GM23338 (cell line): ENCODE results near the gene ALMS1. TPM values are rescaled to one million over a fixed set of nuclear protein-coding genes. Genes with fewer than 3 reads are reported as not detected.

Experiments used
- ATAC-seq: fragments of 200-7000 bp; cut with Tn5 transposase; 3 replicates; pipeline ENCODE4 v1.9.1; 2020
- DNase-seq: peaks from one replicate; pipeline ENCODE4 v3.0.0-alpha.2; 2015; ENCODE audit warnings: low spot score
- H2AFZ ChIP-seq: fragments of 200-600 bp; sonication (generic); 2 replicates; pipeline ENCODE4 v1.8.0; 2016; ENCODE audit warnings: antibody characterized with exemption, mild to moderate bottlenecking, moderate library complexity
- H3F3A ChIP-seq: fragments of 200-600 bp; sonication (generic); replicated peaks from 2 replicates; pipeline ENCODE4 v1.8.0; 2017; ENCODE audit warnings: antibody characterized with exemption, mixed run types, low read depth
- H3K27ac ChIP-seq: fragments of 200-600 bp; sonication (generic); 2 replicates; pipeline ENCODE4 v1.6.1; 2016; ENCODE audit warnings: low read depth
- H3K27me3 ChIP-seq: fragments of 200-600 bp; sonication (generic); 2 replicates; pipeline ENCODE4 v1.8.0; 2016; ENCODE audit warnings: mild to moderate bottlenecking, mixed run types, moderate library complexity; ENCODE audit not compliant: insufficient read depth
- H3K36me3 ChIP-seq: fragments of 200-600 bp; sonication (generic); 2 replicates; pipeline ENCODE4 v1.8.0; 2016; ENCODE audit warnings: mild to moderate bottlenecking; ENCODE audit not compliant: insufficient read depth
- H3K4me1 ChIP-seq: fragments of 200-600 bp; sonication (generic); 2 replicates; pipeline ENCODE4 v1.8.0; 2016; ENCODE audit warnings: mild to moderate bottlenecking, moderate library complexity; ENCODE audit not compliant: insufficient read depth
- H3K4me2 ChIP-seq: fragments of 200-600 bp; sonication (generic); 2 replicates; pipeline ENCODE4 v1.7.1; 2017; ENCODE audit warnings: mixed run types
- H3K4me3 ChIP-seq: fragments of 200-600 bp; sonication (generic); 2 replicates; pipeline ENCODE4 v1.6.1; 2016; ENCODE audit warnings: mixed run types
- H3K79me2 ChIP-seq: fragments of 200-600 bp; sonication (generic); replicated peaks from 2 replicates; pipeline ENCODE4 v1.8.0; 2017; ENCODE audit warnings: mild to moderate bottlenecking; ENCODE audit not compliant: insufficient read depth
- H3K9me2 ChIP-seq: fragments of 200-600 bp; sonication (generic); 2 replicates; pipeline ENCODE4 v1.8.0; 2017; ENCODE audit not compliant: insufficient read depth
- H4K20me1 ChIP-seq: fragments of 200-600 bp; sonication (generic); replicated peaks from 2 replicates; pipeline ENCODE4 v1.8.0; 2017; ENCODE audit warnings: mild to moderate bottlenecking; ENCODE audit not compliant: insufficient read depth
- H3K27ac Mint-ChIP-seq: 2 replicates; pipeline ENCODE4 v1.8.0; 2020; ENCODE audit warnings: inconsistent platforms, mild to moderate bottlenecking, moderate library complexity, mixed read lengths
- H3K27me3 Mint-ChIP-seq: 3 replicates; pipeline ENCODE4 v1.8.0; 2022; ENCODE audit warnings: low read depth, mild to moderate bottlenecking, moderate library complexity, mixed read lengths, inconsistent platforms; ENCODE audit not compliant: insufficient read depth, poor library complexity
- H3K36me3 Mint-ChIP-seq: 3 replicates; pipeline ENCODE4 v1.8.0; 2021; ENCODE audit warnings: low read depth, mild to moderate bottlenecking, inconsistent platforms, moderate library complexity, mixed read lengths
- H3K4me1 Mint-ChIP-seq: 3 replicates; pipeline ENCODE4 v1.8.0; 2020; ENCODE audit warnings: mild to moderate bottlenecking, inconsistent platforms, mixed read lengths
- H3K4me3 Mint-ChIP-seq: 3 replicates; pipeline ENCODE4 v1.8.0; 2021; ENCODE audit warnings: moderate library complexity, mild to moderate bottlenecking, inconsistent platforms, mixed read lengths
- H3K9me3 Mint-ChIP-seq: 3 replicates; pipeline ENCODE4 v1.8.0; 2020; ENCODE audit warnings: moderate library complexity, mild to moderate bottlenecking, inconsistent platforms, mixed read lengths
- CREB1 ChIP-seq: fragments of 250-450 bp; sonication (Bioruptor Pico); IDR thresholded peaks from 2 replicates; pipeline ENCODE4 v1.5.0; 2020; ENCODE audit warnings: low read depth, mild to moderate bottlenecking, moderate library complexity
- ETS1 ChIP-seq: IDR thresholded peaks from 2 replicates; pipeline ENCODE4 v1.6.1; 2016; ENCODE audit warnings: antibody characterized with exemption
- EZH2 ChIP-seq: fragments of 200-600 bp; sonication (generic); IDR thresholded peaks from one replicate; pipeline ENCODE4 v1.8.0; 2017; ENCODE audit warnings: antibody characterized with exemption, mild to moderate bottlenecking, low read depth; ENCODE audit not compliant: unreplicated experiment
- EZH2phosphoT487 ChIP-seq: fragments of 200-600 bp; sonication (generic); IDR thresholded peaks from one replicate; pipeline ENCODE4 v1.8.1; 2018; ENCODE audit warnings: antibody characterized with exemption; ENCODE audit not compliant: unreplicated experiment
- JUNB ChIP-seq: IDR thresholded peaks from one replicate; pipeline ENCODE4 v1.6.1; 2016; ENCODE audit warnings: antibody characterized with exemption; ENCODE audit not compliant: unreplicated experiment
- NANOG ChIP-seq: IDR thresholded peaks from 2 replicates; pipeline ENCODE4 v1.6.1; 2016; ENCODE audit warnings: antibody characterized with exemption, borderline replicate concordance
- REST ChIP-seq: IDR thresholded peaks from one replicate; pipeline ENCODE4 v1.6.1; 2018; ENCODE audit warnings: antibody characterized with exemption; ENCODE audit not compliant: unreplicated experiment
- STAT1 ChIP-seq: IDR thresholded peaks from one replicate; pipeline ENCODE4 v1.6.1; 2016; ENCODE audit warnings: antibody characterized with exemption; ENCODE audit not compliant: unreplicated experiment
- ZNF114 ChIP-seq: fragments of 250-450 bp; sonication (Bioruptor Pico); IDR thresholded peaks from 2 replicates; pipeline ENCODE4 v1.5.0; 2020; ENCODE audit warnings: mild to moderate bottlenecking, moderate library complexity
- ZNF331 ChIP-seq: fragments of 250-450 bp; sonication (Bioruptor Pico); IDR thresholded peaks from 2 replicates; pipeline ENCODE4 v1.5.0; 2020; ENCODE audit warnings: low read depth, mild to moderate bottlenecking, moderate library complexity
- ZNF462 ChIP-seq: fragments of 250-450 bp; sonication (Bioruptor Pico); IDR thresholded peaks from 2 replicates; pipeline ENCODE4 v1.5.0; 2020; ENCODE audit warnings: mild to moderate bottlenecking, moderate library complexity
- polyA plus RNA-seq: library from polyadenylated mRNA; unstranded; fragments of >200 nt; fragmentation: Nextera tagmentation; extraction: Ambion mirVana; gene quantifications from 2 replicates; pipeline ENCODE4 v1.2.1, GENCODE V29; 2016
- total RNA-seq: library from RNA; depleted of rRNA; stranded (reverse); fragments of >200 nt; shearing (Covaris generic); gene quantifications from 2 replicates; pipeline ENCODE4 v1.2.3, GENCODE V29; 2014

Gene ALMS1
- total and polyA plus RNA-seq, 2 experiments from 2014 or later = 38.8 to 65.7 TPM

- H3K79me2 ChIP-seq = no peaks in the 10 kb centered on the region
- DNase-seq (no peak), ATAC-seq (no peak)
- no peaks in the 10 kb centered on the region for H3K36me3 ChIP-seq
- H3F3A ChIP-seq = no peaks in the 10 kb centered on the region
- no peaks in the 10 kb centered on the region for H3K27me3 ChIP-seq
- no peaks in the 10 kb centered on the region for H4K20me1 ChIP-seq
- H3K4me1 ChIP-seq = no peaks in the 10 kb centered on the region
- H2AFZ ChIP-seq = no peak overlapping the region
- Mint-ChIP-seq H3K4me1 (peaks cover 4% of the 10 kb centered on the region; the same call in 2 of the 3 replicates), H3K27me3 (peaks cover 2% of the 10 kb centered on the region), H3K27ac (no peak overlapping the region), H3K4me3 (no peak overlapping the region), H3K9me3 (no peaks in the 10 kb centered on the region), H3K36me3 (no peaks in the 10 kb centered on the region)
- H3K27ac ChIP-seq = no peak overlapping the region
- peaks cover 4% of the 10 kb centered on the region; the same call in 1 of the 2 replicates for H3K9me2 ChIP-seq
- no peak overlapping the region for H3K4me3 ChIP-seq
- TF ChIP-seq NANOG (no peak), ZNF114 (CRISPR knock-in tag) (no peak), JUNB (no peak), ZNF331 (CRISPR knock-in tag) (no peak)
- H3K4me2 ChIP-seq = no peak overlapping the region
These were observed 16.9 kb upstream of the ALMS1 start for GRCh38 chr2:73368781-73369180.

- no peaks in the 10 kb centered on the region for H3K4me1 ChIP-seq
- Mint-ChIP-seq H3K36me3 (no peaks in the 10 kb centered on the region), H3K4me1 (peaks cover 5% of the 10 kb centered on the region; the same call in 2 of the 3 replicates), H3K4me3 (no peak overlapping the region), H3K27me3 (peaks cover 2% of the 10 kb centered on the region), H3K9me3 (no peaks in the 10 kb centered on the region), H3K27ac (no peak overlapping the region)
- DNase-seq = no peak
- no peaks in the 10 kb centered on the region for H3K79me2 ChIP-seq
- no peaks in the 10 kb centered on the region for H3K27me3 ChIP-seq
- no peak overlapping the region for H3K27ac ChIP-seq
- no peaks in the 10 kb centered on the region for H3K36me3 ChIP-seq
- H2AFZ ChIP-seq = no peak overlapping the region
- no peak overlapping the region for H3K4me2 ChIP-seq
- no peak overlapping the region for H3K4me3 ChIP-seq
- ATAC-seq = no peak
- H4K20me1 ChIP-seq = no peaks in the 10 kb centered on the region
- H3F3A ChIP-seq = no peaks in the 10 kb centered on the region
- H3K9me2 ChIP-seq = peaks cover 4% of the 10 kb centered on the region; the same call in 1 of the 2 replicates
- no peak for TF ChIP-seq EZH2phosphoT487
- TF ChIP-seq ETS1 = no peak
- no peak for TF ChIP-seq STAT1
- TF ChIP-seq ZNF331 (CRISPR knock-in tag) = no peak
- no peak for TF ChIP-seq NANOG
- no peak for TF ChIP-seq EZH2
- TF ChIP-seq REST = no peak
- TF ChIP-seq CREB1 (CRISPR knock-in tag) = no peak
- no peak for TF ChIP-seq ZNF114 (CRISPR knock-in tag)
- TF ChIP-seq ZNF462 (CRISPR knock-in tag) = no peak
- no peak for TF ChIP-seq JUNB
These were observed 15.3 kb upstream of the ALMS1 start for GRCh38 chr2:73370348-73370747.
